ENCODE data around the gene EPB41L1. TPM values are rescaled to one million over a fixed set of nuclear protein-coding genes. Genes with fewer than 3 reads are reported as not detected.

EPB41L1 gene
- total RNA-seq, 1 donor from 2014 or later, result 31.4 TPM

DNA sequence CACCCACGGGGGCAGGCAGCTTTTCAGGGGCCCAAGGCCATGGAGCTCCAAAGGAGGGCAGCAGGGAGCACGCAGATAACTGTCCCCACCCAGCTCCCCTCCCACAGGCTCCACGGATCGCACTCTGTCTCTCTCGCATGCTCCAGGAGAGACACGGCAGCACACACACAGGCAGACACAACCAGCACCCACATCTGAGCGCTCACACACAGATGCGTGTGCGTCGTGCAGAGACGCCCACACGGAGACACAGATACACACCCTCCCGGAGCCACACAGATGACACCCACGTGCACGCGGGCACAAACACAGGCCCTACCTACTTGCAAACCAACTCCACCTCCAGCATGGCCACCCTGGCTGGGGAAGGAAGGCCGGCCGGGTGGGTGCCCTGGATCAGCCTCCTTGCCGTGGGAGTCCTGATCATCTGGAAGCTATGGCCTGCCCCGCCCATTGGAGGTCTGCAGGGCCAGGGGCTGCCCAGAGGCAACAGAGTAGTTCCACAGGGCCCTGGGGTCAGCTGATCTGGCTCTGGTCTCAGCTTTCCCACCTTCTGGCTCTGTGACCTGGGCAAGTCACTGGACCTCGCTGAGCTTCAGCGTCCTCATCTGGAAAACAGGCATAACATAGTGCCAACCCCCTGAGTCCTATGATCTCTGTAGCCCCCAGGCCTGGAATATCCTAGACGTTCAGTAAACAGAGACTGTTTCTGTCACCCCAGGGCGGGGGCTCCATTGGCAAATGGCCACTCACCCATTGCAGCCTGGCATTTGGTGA is 113.3 kb downstream of the EPB41L1 start:
- Mint-ChIP-seq H3K36me3 (ENCODE audit: unreplicated experiment) (no peaks in the 10 kb centered on the region), H3K9me3 (ENCODE audit: unreplicated experiment) (no peaks in the 10 kb centered on the region), H3K27me3 (ENCODE audit: unreplicated experiment) (peaks cover 7% of the 10 kb centered on the region), H3K4me1 (ENCODE audit: unreplicated experiment) (no peaks in the 10 kb centered on the region), H3K4me3 (ENCODE audit: unreplicated experiment) (no peak overlapping the region), H3K27ac (ENCODE audit: unreplicated experiment) (no peak overlapping the region)
- DNase-seq (ENCODE audit: extremely low spot score, unreplicated experiment), result no peak
- no peak for TF ChIP-seq CTCF (IDR thresholded peaks at IDR 0.05)

DNA sequence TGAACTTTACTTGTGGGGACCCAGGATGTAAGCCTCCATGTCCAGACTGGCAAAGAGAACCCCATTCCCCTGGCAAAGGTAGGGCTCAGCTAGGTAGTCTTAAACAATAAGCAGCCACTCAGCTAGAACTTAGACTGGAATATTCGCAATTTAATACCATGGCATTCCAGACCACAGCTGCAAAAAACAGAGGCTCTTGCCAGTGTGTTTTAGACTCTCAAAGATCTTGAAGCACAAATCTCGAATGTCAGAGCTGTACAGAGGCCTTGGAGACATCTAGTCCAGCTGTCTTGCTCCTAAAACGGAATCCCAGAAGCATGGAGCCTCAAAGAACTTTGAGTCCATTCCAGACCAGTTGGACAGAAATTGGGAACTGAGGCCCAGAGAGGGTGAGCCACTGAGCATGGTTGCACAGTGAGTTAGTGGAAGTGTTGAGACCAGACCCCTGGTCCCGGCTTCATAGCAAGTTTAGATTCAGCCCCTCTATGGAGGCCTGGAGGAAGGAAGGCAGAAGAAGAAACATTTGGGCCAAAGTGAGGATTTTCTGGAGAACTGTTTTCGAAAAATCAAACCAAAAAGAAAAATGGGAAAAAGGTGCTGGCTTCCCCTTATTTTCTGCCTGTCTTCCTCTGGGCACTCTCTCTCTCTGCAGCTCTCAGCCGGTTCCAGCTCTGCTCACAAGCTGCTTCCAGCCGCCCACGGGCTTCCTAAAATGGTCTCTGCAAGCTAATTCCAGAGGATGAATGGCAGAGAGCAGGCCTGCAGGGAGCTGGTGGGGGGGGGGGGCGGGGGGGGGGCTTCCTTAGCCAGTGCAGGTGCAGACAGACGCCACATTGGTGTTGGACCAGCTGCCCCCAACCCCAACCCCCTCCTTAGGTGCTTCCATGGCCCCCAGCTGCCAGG is 114.2 kb downstream of the EPB41L1 start:
- no peak overlapping the region for H3K4me3 Mint-ChIP-seq (ENCODE audit: unreplicated experiment)
- no peak for TF ChIP-seq CTCF (IDR thresholded peaks at IDR 0.05)
- no peaks in the 10 kb centered on the region for H3K4me1 Mint-ChIP-seq (ENCODE audit: unreplicated experiment)
- no peak overlapping the region for H3K27ac Mint-ChIP-seq (ENCODE audit: unreplicated experiment)
- DNase-seq (ENCODE audit: extremely low spot score, unreplicated experiment), result peak; percentile 59
- peaks cover 10% of the 10 kb centered on the region for H3K27me3 Mint-ChIP-seq (ENCODE audit: unreplicated experiment)
- no peaks in the 10 kb centered on the region for H3K9me3 Mint-ChIP-seq (ENCODE audit: unreplicated experiment)
- no peaks in the 10 kb centered on the region for H3K36me3 Mint-ChIP-seq (ENCODE audit: unreplicated experiment)

DNA sequence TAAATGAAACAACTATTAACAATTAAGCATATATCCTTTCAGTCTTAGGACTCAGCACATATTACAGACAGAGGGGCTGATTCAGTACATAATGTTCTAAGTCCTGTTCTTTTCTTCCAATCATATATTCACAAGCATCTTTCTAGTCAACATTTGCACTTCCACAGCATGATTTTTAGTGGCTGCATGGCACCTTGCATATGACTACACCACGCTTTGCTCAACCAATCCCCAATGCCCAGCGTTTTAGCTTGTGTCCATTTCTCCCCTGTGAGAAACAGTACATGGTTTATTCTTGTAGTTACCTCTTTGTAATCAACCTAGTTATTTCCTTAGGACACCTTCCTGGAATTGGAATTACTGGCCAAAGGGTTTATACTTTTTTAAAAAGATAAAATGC is 115.0 kb downstream of the EPB41L1 start:
- H3K9me3 Mint-ChIP-seq (ENCODE audit: unreplicated experiment), result no peaks in the 10 kb centered on the region
- H3K27ac Mint-ChIP-seq (ENCODE audit: unreplicated experiment), result no peak overlapping the region
- H3K27me3 Mint-ChIP-seq (ENCODE audit: unreplicated experiment), result peaks cover 4% of the 10 kb centered on the region
- no peaks in the 10 kb centered on the region for H3K36me3 Mint-ChIP-seq (ENCODE audit: unreplicated experiment)
- DNase-seq (ENCODE audit: extremely low spot score, unreplicated experiment), result no peak
- TF ChIP-seq CTCF (IDR thresholded peaks at IDR 0.05), result no peak
- H3K4me1 Mint-ChIP-seq (ENCODE audit: unreplicated experiment), result no peaks in the 10 kb centered on the region
- H3K4me3 Mint-ChIP-seq (ENCODE audit: unreplicated experiment), result no peak overlapping the region

DNA sequence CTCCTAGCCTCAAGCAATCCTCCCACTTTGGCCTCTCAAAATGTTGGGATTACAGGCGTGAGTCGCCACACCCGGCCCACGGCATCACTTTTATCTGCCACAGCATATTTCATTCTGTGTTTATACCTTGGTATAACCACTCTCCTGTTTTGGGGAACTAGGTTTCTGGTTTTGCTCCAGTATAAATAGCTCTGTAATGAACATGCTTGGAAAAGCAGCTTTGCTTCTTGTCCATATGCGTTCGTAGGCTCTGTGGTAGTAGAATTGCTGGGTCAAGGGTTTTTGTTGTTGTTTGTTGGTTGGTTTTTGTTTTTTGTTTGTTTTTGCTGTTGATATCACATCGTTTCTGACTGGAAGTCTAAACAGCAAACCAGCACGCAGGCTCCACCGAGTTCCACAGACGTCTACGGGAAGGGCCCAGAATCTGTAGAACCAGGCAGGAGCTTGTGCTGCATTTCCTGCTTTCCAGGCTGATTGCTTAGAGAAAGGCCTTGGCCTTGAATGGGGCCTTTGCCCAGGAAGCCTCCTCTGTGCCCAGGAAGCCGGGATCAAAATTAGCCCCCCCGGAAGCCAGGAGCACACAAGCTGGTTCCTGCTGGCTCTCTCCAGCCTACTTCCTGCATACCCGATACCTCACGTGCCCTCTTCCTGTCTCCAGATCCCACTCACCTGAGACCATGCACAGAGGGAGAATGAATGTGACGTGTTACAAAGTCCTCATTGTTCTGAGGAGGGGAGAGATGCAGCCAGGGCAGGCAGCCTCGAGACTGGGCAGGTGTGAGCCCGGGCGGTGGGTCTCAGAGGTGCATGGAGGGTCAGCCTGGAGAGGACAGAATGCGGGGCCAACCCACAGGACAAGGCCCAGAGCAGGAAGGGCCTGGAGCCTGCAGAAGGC is 116.5 kb downstream of the EPB41L1 start:
- peaks cover 9% of the 10 kb centered on the region for H3K27me3 Mint-ChIP-seq (ENCODE audit: unreplicated experiment)

More for the DNA sequence above, 116.5 kb downstream of the EPB41L1 start:
- Mint-ChIP-seq H3K4me3 (ENCODE audit: unreplicated experiment) (no peak overlapping the region), H3K36me3 (ENCODE audit: unreplicated experiment) (no peaks in the 10 kb centered on the region), H3K9me3 (ENCODE audit: unreplicated experiment) (no peaks in the 10 kb centered on the region), H3K4me1 (ENCODE audit: unreplicated experiment) (no peaks in the 10 kb centered on the region), H3K27ac (ENCODE audit: unreplicated experiment) (no peak overlapping the region)
- TF ChIP-seq CTCF (IDR thresholded peaks at IDR 0.05), result no peak
- peak; percentile 83 for DNase-seq (ENCODE audit: extremely low spot score, unreplicated experiment)
